DND-41 (cell line): Measurements from ENCODE around the gene ASRGL1.

Experiments
- ATAC-seq: fragments of 200-7000 bp; cut with Tn5 transposase; 3 replicates; pipeline ENCODE4 v1.9.1; 2021; ENCODE audit warnings: low read depth; ENCODE audit not compliant: insufficient read depth
- DNase-seq: peaks from one replicate; pipeline ENCODE4 v3.0.0-alpha.2; 2020
- H2AFZ ChIP-seq: 2 replicates; pipeline ENCODE4 v1.6.0; 2012; ENCODE audit warnings: low read depth, low read length
- H3K27ac ChIP-seq: 2 replicates; pipeline ENCODE4 v1.5.1; 2012; ENCODE audit warnings: low read length, inconsistent platforms
- H3K27me3 ChIP-seq: fragments of 200-600 bp; sonication (generic); 2 replicates; pipeline ENCODE4 v1.6.0; 2012; ENCODE audit warnings: low read length, mild to moderate bottlenecking, inconsistent platforms; ENCODE audit not compliant: insufficient read depth, poor library complexity
- H3K36me3 ChIP-seq: 2 replicates; pipeline ENCODE4 v1.5.1; 2012; ENCODE audit warnings: low read length, inconsistent platforms; ENCODE audit not compliant: insufficient read depth
- H3K4me1 ChIP-seq: 2 replicates; pipeline ENCODE4 v1.5.1; 2012; ENCODE audit warnings: mild to moderate bottlenecking, low read length; ENCODE audit not compliant: insufficient read depth
- H3K4me2 ChIP-seq: 2 replicates; pipeline ENCODE4 v1.6.0; 2012; ENCODE audit warnings: mild to moderate bottlenecking, moderate library complexity, low read length, inconsistent platforms; ENCODE audit not compliant: insufficient read depth
- H3K4me3 ChIP-seq, 2 experiments: fragments of 200-600 bp in 1 of 2; shearing (Covaris generic) in 1 of 2; 2 replicates each; pipeline ENCODE4 v1.5.1; 2012 to 2016; ENCODE audit warnings: inconsistent platforms in 2 of 2, low read length in 2 of 2, mild to moderate bottlenecking in 2 of 2, low read depth in 1 of 2, moderate library complexity in 1 of 2
- H3K79me2 ChIP-seq: 2 replicates; pipeline ENCODE4 v1.6.0; 2012; ENCODE audit warnings: low read length, inconsistent platforms; ENCODE audit not compliant: insufficient read depth
- H3K9ac ChIP-seq: 2 replicates; pipeline ENCODE4 v1.6.0; 2012; ENCODE audit warnings: low read depth, mild to moderate bottlenecking, inconsistent platforms, low read length, moderate library complexity
- H3K9me3 ChIP-seq: 2 replicates; pipeline ENCODE4 v1.5.1; 2012; ENCODE audit warnings: low read length, moderate library complexity, mild to moderate bottlenecking, inconsistent platforms; ENCODE audit not compliant: insufficient read depth, severe bottlenecking
- H4K20me1 ChIP-seq: 2 replicates; pipeline ENCODE4 v1.6.0; 2012; ENCODE audit warnings: low read length; ENCODE audit not compliant: insufficient read depth
- CTCF ChIP-seq: IDR thresholded peaks from 2 replicates; pipeline ENCODE4 v1.5.1; 2012; ENCODE audit warnings: borderline replicate concordance, low read length, moderate library complexity, mild to moderate bottlenecking; ENCODE audit not compliant: poor library complexity, severe bottlenecking; ENCODE audit errors: extremely low read depth
- EZH2 ChIP-seq: IDR thresholded peaks from 3 replicates; pipeline ENCODE4 v1.6.1; 2012; ENCODE audit warnings: borderline replicate concordance, low read depth, mild to moderate bottlenecking, moderate library complexity, low read length, inconsistent platforms; ENCODE audit not compliant: severe bottlenecking

ASRGL1 gene

GRCh38 chr11:62404901-62405300 is 67.7 kb downstream of the ASRGL1 start:
- TF ChIP-seq CTCF = no peak
- TF ChIP-seq EZH2 = no peak
- no peak for ATAC-seq

GRCh38 chr11:62406034-62406433 is 68.8 kb downstream of the ASRGL1 start:
- Histone ChIP-seq H3K27ac (no peak overlapping the region), H3K4me2 (no peak overlapping the region), H3K4me1 (0 out of 2 replicates have a peak, but pooled peaks cover 5% of the 10 kb centered on the region), H3K4me3 (no peak overlapping the region), H3K36me3 (no peaks in the 10 kb centered on the region), H3K79me2 (no peaks in the 10 kb centered on the region), H2AFZ (no peak overlapping the region), H3K9ac (no peak overlapping the region), H3K27me3 (peaks cover 7% of the 10 kb centered on the region), H4K20me1 (no peaks in the 10 kb centered on the region), H3K9me3 (no peaks in the 10 kb centered on the region)
- DNase-seq (no peak), ATAC-seq (no peak)
- TF ChIP-seq CTCF = no peak
- no peak for TF ChIP-seq EZH2

More at GRCh38 chr11:62404901-62405300, 67.7 kb downstream of the ASRGL1 start:
- DNase-seq = no peak
- Histone ChIP-seq H3K9ac (no peak overlapping the region), H3K27me3 (peaks cover 7% of the 10 kb centered on the region), H2AFZ (no peak overlapping the region), H4K20me1 (no peaks in the 10 kb centered on the region), H3K36me3 (no peaks in the 10 kb centered on the region), H3K4me3 (no peak overlapping the region), H3K27ac (no peak overlapping the region), H3K4me2 (no peak overlapping the region), H3K79me2 (no peaks in the 10 kb centered on the region), H3K9me3 (no peaks in the 10 kb centered on the region), H3K4me1 (0 out of 2 replicates have a peak, but pooled peaks cover 5% of the 10 kb centered on the region)

DNA sequence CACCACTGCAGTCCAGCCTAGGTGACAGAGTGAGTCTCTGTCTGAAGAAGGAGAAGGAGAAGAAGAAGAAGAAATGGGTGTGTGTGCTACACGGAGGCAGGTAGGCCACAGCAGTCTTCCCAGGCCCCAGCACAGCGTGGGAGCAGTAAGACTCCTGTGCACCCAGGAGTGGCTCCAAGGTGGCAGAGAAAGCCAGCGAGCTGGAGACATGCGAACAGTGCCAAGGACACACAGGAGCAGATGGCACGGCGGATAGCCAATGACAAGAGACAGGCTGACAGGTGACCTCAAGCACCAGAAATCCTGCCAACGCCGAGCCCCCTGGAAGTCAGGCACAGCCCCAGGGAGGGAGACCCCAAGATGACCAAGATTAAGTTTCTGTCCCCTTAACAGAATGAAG is 72.6 kb downstream of the ASRGL1 start:
- no peak overlapping the region for H3K4me2 ChIP-seq
- TF ChIP-seq CTCF (no peak), EZH2 (no peak)
- H2AFZ ChIP-seq = no peak overlapping the region
- no peaks in the 10 kb centered on the region for H3K4me1 ChIP-seq
- H3K9me3 ChIP-seq = no peaks in the 10 kb centered on the region
- H3K4me3 ChIP-seq = no peak overlapping the region
- no peak for DNase-seq
- H4K20me1 ChIP-seq = no peaks in the 10 kb centered on the region
- no peak overlapping the region for H3K9ac ChIP-seq
- no peaks in the 10 kb centered on the region for H3K79me2 ChIP-seq
- no peaks in the 10 kb centered on the region for H3K36me3 ChIP-seq
- H3K27me3 ChIP-seq = no peaks in the 10 kb centered on the region
- H3K27ac ChIP-seq = no peak overlapping the region
- no peak for ATAC-seq

DNA sequence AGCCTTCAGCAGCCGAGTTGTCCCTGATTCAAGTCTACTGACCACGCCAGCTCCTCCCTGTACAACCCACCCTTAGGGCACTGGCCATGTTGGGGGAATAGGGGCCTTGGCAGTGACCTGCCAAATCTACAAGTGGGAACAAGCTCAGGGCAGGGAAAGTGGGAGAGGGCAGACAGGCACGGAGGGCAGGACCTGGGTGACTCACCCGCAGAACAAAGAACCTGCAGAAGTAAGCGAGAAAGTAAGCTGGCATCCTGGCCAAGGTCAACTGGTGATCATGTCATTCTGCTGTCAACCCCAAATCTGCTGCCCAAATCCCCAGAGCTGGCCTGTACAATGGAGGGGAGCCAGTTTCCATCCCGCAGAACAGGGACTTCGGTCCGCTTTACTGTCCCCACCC is 73.7 kb downstream of the ASRGL1 start:
- Histone ChIP-seq H4K20me1 (no peaks in the 10 kb centered on the region), H3K79me2 (no peaks in the 10 kb centered on the region), H3K9ac (no peak overlapping the region), H3K9me3 (no peaks in the 10 kb centered on the region), H3K36me3 (no peaks in the 10 kb centered on the region), H3K4me3 (no peak overlapping the region), H3K27ac (no peak overlapping the region), H2AFZ (no peak overlapping the region), H3K27me3 (no peaks in the 10 kb centered on the region), H3K4me1 (no peaks in the 10 kb centered on the region), H3K4me2 (no peak overlapping the region)
- no peak for TF ChIP-seq EZH2
- TF ChIP-seq CTCF = no peak
- ATAC-seq = no peak
- DNase-seq = no peak
